ENCODE results near the gene BAIAP2L1.
"Not testable (repeated sequence)": the region's sequence is repeated elsewhere in the genome, so short reads cannot be mapped to it uniquely, and the experiment has no call there.

BAIAP2L1 gene

GRCh38 chr7:98398567-98399372 is 2.1 kb downstream of the BAIAP2L1 start:
- DNase-seq: no peak

- no peak for DNase-seq
Measured at GRCh38 chr7:98396768-98397167, 4.1 kb downstream of the BAIAP2L1 start.

- no peak for DNase-seq
Measured at GRCh38 chr7:98395951-98396350, 4.9 kb downstream of the BAIAP2L1 start.

- no peak for DNase-seq
Measured at GRCh38 chr7:98395481-98395880, 5.4 kb downstream of the BAIAP2L1 start.

GRCh38 chr7:98394377-98394836 is 6.5 kb downstream of the BAIAP2L1 start:
- DNase-seq: no peak

GRCh38 chr7:98387544-98388226 is 13.2 kb downstream of the BAIAP2L1 start:
- no peak for DNase-seq

GRCh38 chr7:98387131-98387530 is 13.8 kb downstream of the BAIAP2L1 start:
- DNase-seq: no peak

- DNase-seq: not testable (repeated sequence)
Measured at GRCh38 chr7:98385532-98385931, 15.4 kb downstream of the BAIAP2L1 start.

GRCh38 chr7:98378210-98378819 is 22.6 kb downstream of the BAIAP2L1 start:
- DNase-seq: no peak

GRCh38 chr7:98376711-98377110 is 24.2 kb downstream of the BAIAP2L1 start:
- no peak for DNase-seq

GRCh38 chr7:98375664-98376063 is 25.2 kb downstream of the BAIAP2L1 start:
- DNase-seq: no peak

- DNase-seq: no peak
Measured at GRCh38 chr7:98374285-98374680, 26.6 kb downstream of the BAIAP2L1 start.

GRCh38 chr7:98372993-98373392 is 27.9 kb downstream of the BAIAP2L1 start:
- no peak for DNase-seq

- no peak for DNase-seq
Measured at GRCh38 chr7:98369726-98370125, 31.2 kb downstream of the BAIAP2L1 start.

GRCh38 chr7:98368716-98369115 is 32.2 kb downstream of the BAIAP2L1 start:
- no peak for DNase-seq

- DNase-seq: no peak
Measured at GRCh38 chr7:98366562-98366938, 34.3 kb downstream of the BAIAP2L1 start.

- DNase-seq: no peak
Measured at GRCh38 chr7:98365863-98366561, 34.9 kb downstream of the BAIAP2L1 start.

- no peak for DNase-seq
Measured at GRCh38 chr7:98364220-98364619, 36.7 kb downstream of the BAIAP2L1 start.

GRCh38 chr7:98362517-98362916 is 38.4 kb downstream of the BAIAP2L1 start:
- DNase-seq: no peak

GRCh38 chr7:98360221-98361130 is 40.4 kb downstream of the BAIAP2L1 start:
- no peak for DNase-seq

GRCh38 chr7:98359395-98359794 is 41.5 kb downstream of the BAIAP2L1 start:
- DNase-seq: no peak

GRCh38 chr7:98358706-98359105 is 42.2 kb downstream of the BAIAP2L1 start:
- DNase-seq: no peak

Data from inflammatory macrophage (primary cell).